ENCODE data around the gene LTB4R.

LTB4R gene

GRCh38 chr14:24310646-24311604, at the start of gene LTB4R:
LTB4R (plus strand) TSS chr14:24311502; CDS start chr14:24315652, 4,150 bp downstream.
- DNase-seq (ENCODE audit: low read depth) = no peak

GRCh38 chr14:24261969-24262327, 49.4 kb upstream of the LTB4R start:
- DNase-seq (ENCODE audit: low read depth) = no peak

GRCh38 chr14:24262821-24263733, 48.2 kb upstream of the LTB4R start, which contains the start of gene TGM1:
TGM1 (minus strand) TSS chr14:24263177; CDS start chr14:24262352, 825 bp downstream.
- DNase-seq (ENCODE audit: low read depth) = no peak

GRCh38 chr14:24263848-24264247, 47.5 kb upstream of the LTB4R start:
- DNase-seq (ENCODE audit: low read depth) = no peak

GRCh38 chr14:24264298-24264697, 47.0 kb upstream of the LTB4R start:
- no peak for DNase-seq (ENCODE audit: low read depth)

GRCh38 chr14:24266344-24267244, 44.7 kb upstream of the LTB4R start:
- DNase-seq (ENCODE audit: low read depth) = no peak

- DNase-seq (ENCODE audit: low read depth) = no peak
Measured at GRCh38 chr14:24267516-24267915, 43.8 kb upstream of the LTB4R start.

GRCh38 chr14:24268225-24268624, 43.1 kb upstream of the LTB4R start:
- no peak for DNase-seq (ENCODE audit: low read depth)

- no peak for DNase-seq (ENCODE audit: low read depth)
Measured at GRCh38 chr14:24269368-24269767, 41.9 kb upstream of the LTB4R start.

GRCh38 chr14:24269910-24270536, 41.3 kb upstream of the LTB4R start:
- DNase-seq (ENCODE audit: low read depth) = no peak

GRCh38 chr14:24270537-24271133, 40.7 kb upstream of the LTB4R start:
- no peak for DNase-seq (ENCODE audit: low read depth)

- DNase-seq (ENCODE audit: low read depth) = no peak
Measured at GRCh38 chr14:24271134-24271833, 40.0 kb upstream of the LTB4R start, which contains the start of gene RABGGTA. RABGGTA (minus strand) TSS chr14:24271597; CDS start chr14:24271115, 482 bp downstream.

GRCh38 chr14:24271834-24272263, 39.5 kb upstream of the LTB4R start:
- DNase-seq (ENCODE audit: low read depth) = no peak

- no peak for DNase-seq (ENCODE audit: low read depth)
Measured at GRCh38 chr14:24272467-24272866, 38.8 kb upstream of the LTB4R start.

- DNase-seq (ENCODE audit: low read depth) = no peak
Measured at GRCh38 chr14:24273422-24273998, 37.8 kb upstream of the LTB4R start.

- no peak for DNase-seq (ENCODE audit: low read depth)
Measured at GRCh38 chr14:24274101-24274543, 37.2 kb upstream of the LTB4R start.

GRCh38 chr14:24277071-24277470, 34.2 kb upstream of the LTB4R start:
- no peak for DNase-seq (ENCODE audit: low read depth)

GRCh38 chr14:24277606-24278321, 33.5 kb upstream of the LTB4R start:
- no peak for DNase-seq (ENCODE audit: low read depth)

GRCh38 chr14:24278424-24278823, 32.9 kb upstream of the LTB4R start:
- DNase-seq (ENCODE audit: low read depth) = no peak

All from GM04503 (cell line).